GM18907 (cell line): ENCODE results near the gene RBP2.

ENCODE experiments used
- ATAC-seq: cut with Tn5 transposase; IDR thresholded peaks from one replicate; pipeline ENCODE4 v1.9.1; 2021; ENCODE audit warnings: mild to moderate bottlenecking, moderate library complexity; ENCODE audit not compliant: unreplicated experiment

RBP2 gene

DNA sequence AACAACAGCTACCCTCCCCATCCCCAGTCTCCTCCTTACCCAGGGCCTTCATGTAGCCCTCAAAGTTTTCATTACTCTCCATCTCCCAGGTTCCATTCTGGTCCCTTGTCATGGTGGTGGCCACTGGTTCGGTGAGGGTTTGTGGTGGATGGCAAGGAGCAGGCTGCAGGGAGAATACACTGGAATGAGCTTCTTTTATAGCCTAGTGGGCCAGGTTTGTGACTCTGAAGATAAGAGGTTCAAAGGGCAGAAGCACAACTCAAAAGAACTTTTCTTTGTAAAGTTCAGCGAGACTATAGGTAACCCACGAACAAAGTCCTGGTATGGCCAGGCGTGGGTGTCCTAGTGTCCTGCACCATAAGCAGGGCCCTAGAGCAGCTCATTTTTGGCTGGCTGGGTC, at the start of gene RBP2:
Gene RBP2, minus strand, starts transcription at position 169 of the 400 bp plus-strand sequence. Its CDS starts 57 bp downstream, at position 112.
- no peak for ATAC-seq

DNA sequence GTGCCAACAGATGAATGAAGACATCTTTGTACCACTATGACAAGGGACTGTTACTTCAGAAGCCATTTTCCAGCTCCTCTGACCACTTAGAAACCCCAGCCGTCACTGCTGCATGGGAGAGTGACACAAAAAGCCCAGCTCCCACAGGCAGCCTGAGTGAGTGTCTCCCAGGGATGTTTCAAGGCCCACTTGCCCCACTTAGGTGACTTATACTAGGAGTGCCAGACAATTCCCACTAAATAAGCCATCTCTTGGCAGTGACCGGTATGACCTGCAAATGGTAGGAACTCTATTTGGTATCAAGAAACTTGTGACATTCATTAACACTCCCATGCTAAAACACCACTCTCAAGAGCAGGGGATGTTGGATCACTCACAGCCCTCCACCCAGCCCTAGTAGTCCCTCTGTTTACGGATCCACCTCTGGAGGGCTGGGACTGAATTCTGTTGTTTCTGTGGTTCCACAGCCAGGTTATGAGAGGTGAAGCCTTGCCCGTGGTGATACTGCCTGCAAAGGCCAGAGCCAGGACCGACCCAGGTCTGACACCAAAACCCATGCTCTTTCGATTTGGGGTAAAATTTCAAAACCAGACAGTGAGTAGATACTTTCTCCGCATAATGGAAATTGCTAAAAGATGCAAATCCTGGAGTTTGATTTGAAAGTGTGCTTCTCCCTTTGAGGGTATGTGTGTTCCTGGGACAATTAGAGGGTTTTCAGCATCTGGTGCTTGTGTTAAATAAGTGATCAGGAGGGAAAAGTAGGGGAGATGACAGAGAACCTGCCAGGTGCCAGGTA, 48.7 kb upstream of the RBP2 start:
- ATAC-seq = no peak

DNA sequence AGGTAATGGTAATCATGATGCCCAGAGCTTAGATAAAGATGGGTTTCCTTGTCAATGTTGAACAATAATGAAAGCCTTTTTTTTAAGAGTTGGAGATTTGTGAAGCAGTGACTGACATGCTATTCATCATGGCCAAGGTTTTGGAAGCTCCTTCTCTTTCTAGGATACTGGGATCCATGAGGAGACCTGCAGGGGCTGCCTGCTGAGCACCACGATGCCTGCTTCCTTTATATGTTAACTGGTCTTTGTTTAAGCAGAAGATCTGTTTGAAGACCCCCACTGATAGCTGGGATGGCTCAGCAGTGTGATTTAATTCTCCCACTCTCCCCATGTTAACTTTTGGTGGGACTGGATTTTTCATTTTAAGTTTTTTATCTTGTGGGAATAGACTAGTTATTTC, 47.4 kb upstream of the RBP2 start:
- ATAC-seq = no peak

DNA sequence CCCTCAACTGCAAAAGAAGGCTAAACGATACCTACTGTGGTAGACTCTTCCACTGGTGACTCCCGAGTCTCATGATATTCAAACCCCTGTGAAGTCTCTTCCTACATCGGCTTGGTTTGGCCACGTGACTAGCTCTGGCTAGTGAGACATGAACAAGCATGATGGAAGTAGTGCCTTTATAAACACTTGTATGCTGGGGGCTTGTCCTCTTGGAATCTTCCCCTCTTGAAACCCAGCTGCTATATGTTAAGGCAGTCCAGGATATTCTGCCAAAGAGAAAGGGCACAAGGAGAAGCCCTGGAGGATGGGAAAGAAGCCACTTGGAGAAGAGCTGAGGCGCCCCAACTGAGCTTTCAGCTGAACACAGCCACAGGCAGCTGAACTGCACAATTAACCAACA, 46.9 kb upstream of the RBP2 start:
- ATAC-seq = no peak

DNA sequence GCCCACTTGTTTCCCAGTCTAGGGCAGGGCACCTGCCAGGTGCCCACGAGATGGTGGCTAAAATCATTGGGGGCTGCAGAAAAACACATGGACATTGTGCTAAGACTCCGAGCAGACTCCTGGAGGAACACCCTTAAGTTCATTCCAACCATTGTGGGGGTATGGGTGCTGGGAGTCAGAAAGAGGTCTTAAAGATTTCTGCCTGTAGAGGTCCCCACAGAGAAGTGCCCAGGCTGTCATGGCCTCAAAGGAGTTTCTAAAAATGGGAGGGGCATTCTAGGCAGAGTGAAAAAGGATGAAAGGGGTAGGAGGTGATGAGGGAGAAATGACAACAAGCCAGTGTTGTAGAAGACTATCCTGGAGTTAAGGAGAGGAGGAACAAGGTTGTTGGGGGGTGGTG, 46.1 kb upstream of the RBP2 start:
- no peak for ATAC-seq

DNA sequence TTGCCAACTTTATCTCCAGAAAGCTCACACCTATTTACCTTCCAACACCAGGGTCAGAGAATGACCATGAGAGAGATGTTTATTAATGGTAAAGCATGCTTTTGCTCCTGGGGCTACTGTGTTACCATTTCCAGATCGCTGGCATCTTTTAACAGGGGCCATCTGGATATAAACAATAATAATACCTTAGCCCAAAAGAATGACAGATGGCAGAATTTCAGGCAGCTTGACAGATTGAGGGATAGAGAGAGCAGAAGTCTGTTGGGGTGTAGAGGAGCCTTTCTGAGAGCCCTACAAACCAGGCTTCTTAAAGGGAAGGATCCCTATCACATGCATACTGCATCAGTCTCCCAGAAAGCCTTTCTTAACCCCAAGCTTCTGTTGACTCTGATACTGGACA, 45.5 kb upstream of the RBP2 start:
- no peak for ATAC-seq

DNA sequence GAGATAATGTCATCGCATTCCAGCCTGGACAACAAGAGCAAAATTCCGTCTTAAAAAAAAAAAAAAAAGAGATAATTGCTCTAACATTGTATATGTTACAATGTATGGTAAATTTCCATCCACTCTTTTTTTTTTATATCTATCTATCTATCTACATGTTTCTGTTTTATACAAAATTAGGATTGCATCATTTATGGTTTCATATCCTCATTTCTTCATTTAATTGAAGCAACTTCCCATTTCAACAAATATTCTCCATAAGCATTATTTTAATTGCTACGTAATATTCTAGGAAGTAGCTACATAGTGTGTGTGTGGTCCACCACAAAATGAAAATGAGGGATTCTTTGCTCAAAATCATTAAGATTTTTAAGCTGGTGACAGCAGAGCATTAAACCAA, 44.8 kb upstream of the RBP2 start:
- ATAC-seq = no peak

DNA sequence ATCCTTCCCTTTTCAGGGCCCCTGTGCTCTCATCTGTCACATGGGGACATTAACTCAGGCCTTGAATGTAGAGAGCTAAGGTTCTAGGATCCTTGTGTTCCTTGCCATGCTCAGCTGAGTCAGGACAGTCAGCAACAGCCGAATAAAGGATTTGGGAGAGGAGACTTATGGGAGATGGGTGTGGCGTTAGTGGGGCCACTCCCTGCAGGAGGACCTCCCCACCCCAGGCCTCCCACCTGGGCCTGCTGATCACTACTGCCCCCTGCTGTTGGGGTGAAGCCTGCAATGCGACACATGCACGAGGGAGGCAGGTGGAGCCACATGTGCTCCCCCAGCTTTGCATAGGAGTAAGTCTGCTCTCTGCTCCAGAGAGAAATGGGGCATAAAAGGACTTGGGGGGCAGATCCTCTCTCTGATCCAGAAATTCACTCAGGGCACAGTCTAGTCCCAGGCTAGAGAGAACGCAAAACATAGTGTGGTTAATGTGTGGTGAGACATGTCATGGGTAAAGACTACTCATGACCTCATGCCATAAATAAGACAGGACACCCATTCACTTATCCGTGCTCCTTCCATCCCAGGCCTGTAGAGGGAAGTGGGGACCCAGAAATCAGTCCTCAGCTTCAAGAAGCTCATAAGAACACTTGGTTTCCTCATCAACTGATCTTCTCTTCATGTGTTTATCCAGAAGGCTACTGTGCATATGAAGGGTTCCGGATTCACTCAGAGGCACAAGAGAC, 43.9 kb upstream of the RBP2 start:
- ATAC-seq = no peak

DNA sequence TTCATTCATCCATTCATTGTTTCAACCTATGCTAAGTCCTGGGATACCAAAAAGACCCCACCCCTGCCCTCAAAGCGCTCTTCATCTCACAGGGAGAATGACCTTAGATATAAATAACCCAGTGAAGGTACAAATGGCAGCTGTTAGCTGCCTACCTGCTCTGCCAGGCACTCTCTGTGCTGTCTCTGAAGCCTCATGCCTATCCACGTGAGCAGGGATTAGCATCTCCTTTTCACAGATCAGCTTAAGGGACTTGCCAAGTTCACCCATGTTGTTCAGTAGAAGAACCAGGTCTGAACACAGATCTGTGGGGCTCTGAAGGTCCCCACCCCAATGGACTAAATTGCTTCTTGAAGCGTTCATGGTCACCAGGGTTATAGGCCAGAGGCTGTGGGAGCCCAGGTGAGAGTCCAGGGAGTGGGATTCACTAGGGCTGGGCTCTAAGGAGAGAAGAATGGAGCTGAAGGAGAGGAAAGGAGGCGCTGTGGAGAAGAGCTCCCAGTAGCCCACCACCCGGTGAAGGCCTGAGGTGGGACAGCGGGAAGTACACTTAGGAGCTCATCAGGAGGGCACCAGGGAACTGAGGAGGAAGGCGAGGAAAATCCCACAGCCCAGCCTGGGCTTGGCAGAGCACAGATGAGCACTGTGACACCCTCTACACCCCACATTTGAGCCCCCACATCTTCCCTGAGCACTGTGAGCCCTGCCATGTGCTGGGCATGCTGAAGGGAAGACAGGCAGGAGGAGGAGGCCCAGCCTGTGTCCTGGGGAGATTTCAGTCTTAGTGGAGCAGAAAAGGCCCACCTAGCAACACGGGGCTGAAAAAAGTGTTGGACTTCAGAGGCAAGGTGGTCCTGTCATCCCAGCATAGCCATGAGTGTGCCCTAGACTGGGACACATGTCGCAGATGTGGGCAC, 42.9 kb upstream of the RBP2 start:
- ATAC-seq = no peak

DNA sequence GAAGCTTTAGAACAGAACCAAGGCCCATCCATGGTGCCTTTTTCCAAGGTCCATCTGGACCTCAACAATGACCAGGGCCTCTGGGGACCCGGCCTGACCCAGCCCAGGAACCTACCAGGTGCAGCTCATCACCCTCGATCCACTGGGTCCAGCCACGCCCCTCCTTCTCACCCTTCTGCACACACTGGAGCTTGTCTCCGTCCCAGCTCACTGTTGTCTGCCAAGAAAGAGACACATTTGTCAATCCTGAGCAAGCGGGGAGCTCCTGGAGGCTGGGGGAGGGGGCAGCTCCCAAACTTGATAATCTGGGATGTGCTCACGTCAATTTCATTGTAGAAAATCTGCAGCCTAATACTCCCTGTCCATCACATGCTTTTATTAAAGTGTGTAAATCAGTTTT, 42.0 kb upstream of the RBP2 start:
- no peak for ATAC-seq

DNA sequence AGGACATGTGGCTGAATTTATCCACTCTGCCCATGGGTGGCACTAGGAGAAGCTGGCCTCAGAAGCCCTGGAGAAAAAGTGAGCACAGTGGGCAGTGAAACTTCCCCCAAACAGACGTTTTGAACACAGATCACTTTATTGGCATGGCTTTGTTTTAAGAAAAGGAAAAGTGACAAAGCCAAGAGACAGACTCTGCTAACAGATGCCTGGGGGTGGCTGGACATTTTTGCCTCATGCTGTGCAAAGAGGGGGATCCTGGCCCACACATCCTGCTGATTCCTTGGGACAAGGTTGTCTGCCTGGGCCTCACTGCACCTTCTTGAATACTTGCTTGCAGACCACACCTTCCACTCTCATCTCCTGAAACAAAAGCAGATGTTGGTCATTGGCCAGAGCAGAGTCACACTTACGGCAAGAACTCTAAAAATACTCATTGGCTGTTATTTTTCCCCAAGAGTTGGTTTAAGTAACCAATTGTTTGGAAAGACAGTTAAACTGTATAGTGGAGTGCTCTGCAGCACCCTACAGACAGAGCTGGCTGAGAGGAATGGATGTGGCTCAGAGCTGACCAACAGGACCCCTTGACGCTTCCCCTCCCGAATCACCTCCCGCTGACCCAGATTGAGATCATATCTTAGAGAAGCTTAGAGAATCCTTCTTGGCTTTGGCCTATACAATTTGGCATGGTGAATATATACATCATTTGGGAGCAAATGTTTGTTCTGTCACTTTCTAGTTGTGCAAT, 41.2 kb upstream of the RBP2 start:
- no peak for ATAC-seq

DNA sequence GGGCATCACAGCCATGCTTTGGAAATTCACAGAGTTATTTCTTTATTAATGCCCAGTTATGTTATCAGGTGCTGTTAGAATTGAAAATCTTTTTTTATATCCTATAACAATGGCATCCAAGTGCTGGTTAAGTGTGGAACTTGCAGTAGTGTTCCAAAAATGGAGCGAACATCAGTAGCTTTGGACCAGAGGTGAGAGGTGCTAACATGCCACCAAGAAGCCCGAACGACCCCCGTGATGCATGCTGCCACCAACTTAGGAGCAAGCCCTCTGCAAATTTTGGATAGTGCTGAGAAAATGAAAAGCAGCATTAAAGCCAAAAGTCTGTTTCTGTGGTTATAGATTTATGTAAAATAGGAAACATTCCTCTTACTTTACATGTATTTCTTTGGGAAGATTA, 38.4 kb upstream of the RBP2 start:
- ATAC-seq = no peak

DNA sequence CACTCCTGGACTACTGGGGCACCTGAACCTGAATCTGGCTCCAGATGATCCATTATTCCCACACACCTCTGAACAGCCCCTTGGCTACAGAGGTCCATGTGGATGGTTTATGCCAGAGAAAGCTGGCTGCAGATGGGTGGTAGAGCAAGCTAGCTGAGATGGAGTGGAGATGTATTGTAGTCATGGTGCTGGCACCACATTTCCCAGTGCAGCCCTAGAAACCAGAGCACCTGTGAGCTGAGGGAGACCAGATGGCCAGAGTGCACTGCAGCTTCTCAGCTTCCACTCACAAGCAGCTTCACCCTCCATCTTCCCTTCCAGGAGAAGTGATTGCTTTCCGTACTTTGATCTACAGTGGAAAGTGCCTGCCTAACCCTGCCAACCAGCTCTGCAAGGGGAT, 33.3 kb upstream of the RBP2 start:
- no peak for ATAC-seq

DNA sequence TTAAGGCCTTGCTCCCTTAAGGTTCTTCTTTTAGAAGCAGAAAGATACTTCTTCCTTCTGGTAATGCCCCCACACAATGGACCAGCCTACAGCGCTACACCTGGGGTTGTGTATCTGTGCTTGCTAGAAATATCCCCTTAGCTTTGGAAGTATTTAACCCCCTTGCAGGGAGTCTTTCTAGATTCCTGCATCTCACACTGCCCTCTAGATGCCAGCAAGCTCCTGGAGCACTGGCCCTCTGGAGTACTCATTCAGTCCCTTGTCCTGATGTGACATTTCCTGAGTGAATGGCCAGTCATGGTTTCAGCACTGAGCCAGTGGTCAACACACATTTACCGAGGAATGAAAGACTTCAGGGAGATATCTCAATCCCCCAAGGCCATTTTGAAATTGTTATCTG, 30.4 kb upstream of the RBP2 start:
- ATAC-seq = no peak

DNA sequence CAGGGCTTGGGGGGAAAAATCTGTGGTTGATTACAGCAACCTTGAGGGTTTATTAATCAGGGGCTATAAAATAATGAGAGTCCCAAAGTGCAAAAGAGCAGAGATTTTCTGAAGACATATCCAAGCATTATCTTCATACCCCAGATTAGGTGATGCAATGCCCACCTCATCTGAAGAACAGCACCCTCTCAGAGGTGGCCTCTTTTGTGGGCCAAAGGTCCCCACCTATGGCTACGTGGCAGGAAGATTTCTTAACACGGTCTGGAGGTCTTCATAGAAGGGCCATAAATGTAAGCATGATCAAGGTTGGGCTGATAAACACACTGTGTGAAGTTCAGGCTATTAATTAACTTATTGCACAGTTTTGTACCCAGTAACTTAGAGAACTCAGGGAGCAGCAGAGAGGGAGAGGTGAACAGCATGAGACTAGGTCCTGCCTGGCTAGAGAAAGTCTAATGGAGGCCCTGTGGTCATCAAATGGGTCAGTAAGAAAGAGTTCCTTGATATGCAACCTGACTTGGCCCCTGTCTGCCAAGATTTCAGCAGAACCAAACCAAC, 29.6 kb upstream of the RBP2 start:
- ATAC-seq = no peak

DNA sequence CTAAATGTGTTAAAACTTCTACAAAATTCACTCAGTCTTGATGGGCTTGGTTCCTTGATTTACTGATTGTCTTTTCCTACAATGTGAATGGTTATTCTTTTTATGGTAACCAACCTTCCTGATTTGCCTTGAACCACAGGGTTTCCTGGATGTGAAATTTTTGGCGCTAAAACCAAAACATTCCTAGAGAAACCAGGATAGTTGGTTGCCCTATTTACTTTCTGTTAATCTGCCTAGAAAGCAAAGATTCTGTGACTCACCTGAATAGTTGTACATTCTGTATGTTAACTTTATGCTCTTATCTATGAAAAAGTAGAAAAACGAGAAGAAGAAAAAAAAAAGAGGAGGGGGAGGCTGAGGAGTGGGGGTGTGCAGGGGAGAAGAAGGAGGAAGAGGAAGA, 23.2 kb upstream of the RBP2 start:
- no peak for ATAC-seq

DNA sequence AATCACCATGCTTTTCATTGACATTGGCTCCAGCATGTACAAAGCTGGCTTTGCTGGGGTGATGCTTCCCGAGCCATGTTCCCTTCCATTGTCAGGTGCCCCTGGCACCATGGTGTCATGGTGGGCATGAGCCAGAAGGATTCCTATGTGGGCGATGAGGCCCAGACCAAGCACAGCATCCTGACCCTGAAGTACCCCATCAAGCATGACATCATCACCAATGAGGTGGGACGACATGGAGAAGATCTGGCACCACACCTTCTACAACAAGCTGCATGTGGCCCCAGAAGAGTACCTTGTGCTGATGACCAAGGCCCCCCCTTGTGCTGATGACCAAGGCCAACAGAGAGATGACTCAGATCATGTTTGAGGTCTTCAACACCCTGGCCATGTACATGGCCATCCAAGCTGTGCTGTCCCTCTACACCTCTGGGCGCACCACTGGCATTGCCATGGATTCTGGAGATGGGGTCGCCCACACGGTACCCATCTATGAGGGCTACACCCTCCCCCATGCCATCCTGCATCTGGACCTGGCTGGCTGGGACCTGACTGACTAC, 17.6 kb upstream of the RBP2 start:
- ATAC-seq = no peak

DNA sequence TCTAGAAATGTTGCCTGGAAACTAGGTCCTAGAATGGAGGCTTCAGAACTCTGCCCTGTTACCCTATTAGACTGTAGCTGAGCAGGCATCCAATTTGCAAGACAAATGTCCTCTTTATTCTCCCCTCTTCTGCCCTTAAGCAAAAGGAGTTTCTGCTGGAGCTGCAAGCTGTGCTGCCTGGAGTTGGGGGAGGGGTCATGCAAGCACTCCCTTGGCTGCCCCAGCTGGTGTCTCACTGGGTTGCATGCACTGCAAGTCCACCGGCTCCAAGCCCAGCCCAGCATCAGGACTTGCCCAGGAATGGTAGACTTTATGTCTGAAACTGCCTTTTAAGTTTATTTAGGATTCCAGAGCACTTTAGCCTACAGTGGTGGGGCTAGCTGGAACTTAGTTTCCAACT, 15.7 kb upstream of the RBP2 start:
- ATAC-seq = no peak

DNA sequence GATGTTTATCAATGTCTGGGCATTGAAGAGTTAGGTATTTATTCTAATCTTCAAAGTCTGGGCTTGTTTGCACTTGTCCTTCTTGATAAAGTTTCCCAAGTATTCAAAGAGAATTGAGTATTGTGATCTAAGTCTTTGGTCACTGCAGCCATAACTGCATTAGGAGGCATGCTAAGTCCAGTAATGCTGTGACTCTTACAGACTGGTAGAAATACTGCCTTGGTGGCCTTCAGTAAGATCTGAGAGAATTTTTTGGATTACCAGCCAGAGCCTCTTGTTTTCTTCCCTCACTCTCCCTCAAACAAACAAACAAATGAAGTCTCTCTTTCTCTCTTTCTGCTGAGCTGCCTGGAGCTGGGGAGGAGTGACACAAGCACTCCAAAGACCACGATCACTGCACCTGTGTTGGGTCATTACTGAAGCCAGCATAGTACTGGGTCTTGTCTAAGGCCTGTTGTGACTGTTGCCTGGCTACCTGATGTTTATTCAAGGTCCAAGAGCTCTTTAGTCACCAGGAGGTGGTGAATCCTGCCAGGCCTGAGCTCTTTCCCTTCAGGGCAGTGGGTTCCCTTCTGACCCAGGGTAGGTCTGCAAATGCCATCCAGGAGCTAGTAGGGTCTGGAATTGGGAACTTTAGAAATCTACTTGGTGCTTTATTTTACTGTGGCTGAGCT, 14.8 kb upstream of the RBP2 start:
- no peak for ATAC-seq

DNA sequence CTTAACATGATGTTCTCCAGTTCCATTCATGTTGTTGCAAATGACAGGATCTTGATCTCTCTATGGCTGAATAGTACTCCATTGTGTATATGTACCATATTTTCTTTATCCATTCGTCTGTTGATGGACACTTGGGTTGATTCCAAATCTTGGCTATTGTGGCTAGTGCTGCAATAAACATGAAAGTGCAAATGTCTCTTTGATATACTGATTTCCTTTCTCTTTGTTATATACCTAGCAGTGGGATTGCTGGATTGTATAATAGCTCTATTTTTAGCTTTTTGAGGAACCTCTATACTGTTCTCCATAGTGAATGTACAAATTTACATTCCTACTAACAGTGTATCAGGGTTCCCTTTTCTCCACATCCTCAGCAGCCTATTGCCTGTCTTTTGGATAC, 5.9 kb upstream of the RBP2 start:
- ATAC-seq = no peak
